GM12878 (cell line): Measurements from ENCODE around the gene DCAF15.

ENCODE experiments used
- E2F4 ChIP-seq: IDR thresholded peaks from 2 replicates; pipeline ENCODE4 v1.6.1; 2012; ENCODE audit warnings: low read depth, low read length, improper control_type of control experiment
- JUNB ChIP-seq: IDR thresholded peaks from 2 replicates; pipeline ENCODE4 v1.6.1; 2016; ENCODE audit warnings: antibody characterized with exemption, mild to moderate bottlenecking
- MXI1 ChIP-seq: fragments of 150-350 bp; IDR thresholded peaks from 2 replicates; pipeline ENCODE4 v1.6.1; 2011; ENCODE audit warnings: low read depth, mild to moderate bottlenecking, inconsistent platforms, low read length, improper control_type of control experiment
- NBN ChIP-seq: fragments of 450-650 bp; IDR thresholded peaks from 2 replicates; pipeline ENCODE4 v1.6.1; 2016
- POLR2AphosphoS5 ChIP-seq: IDR thresholded peaks from 2 replicates; pipeline ENCODE4 v1.6.1; 2011; ENCODE audit warnings: mild to moderate bottlenecking, low read length, inconsistent platforms
- RAD21 ChIP-seq: IDR thresholded peaks from 2 replicates; pipeline ENCODE4 v1.6.1; 2011; ENCODE audit warnings: mild to moderate bottlenecking, low read depth, low read length, moderate library complexity; ENCODE audit not compliant: insufficient read depth
- TAF1 ChIP-seq: IDR thresholded peaks from 2 replicates; pipeline ENCODE4 v1.6.1; 2011; ENCODE audit warnings: mild to moderate bottlenecking, low read depth, low read length, borderline replicate concordance
- ZNF24 ChIP-seq: fragments of 450-650 bp; IDR thresholded peaks from 2 replicates; pipeline ENCODE4 v1.6.1; 2017; ENCODE audit warnings: antibody characterized with exemption, mild to moderate bottlenecking
- TF ChIP-seq, protein P1 (sequence below), 3 experiments: IDR thresholded peaks in 2 of 3; conservative IDR thresholded peaks in 1 of 3; 2 replicates each; pipeline ENCODE4 v1.5.1; 2011; ENCODE audit warnings: low read depth in 3 of 3, low read length in 3 of 3, mild to moderate bottlenecking in 3 of 3, control low read depth in 2 of 3, moderate library complexity in 2 of 3, inconsistent platforms in 1 of 3, mixed read lengths in 1 of 3; ENCODE audit not compliant: control insufficient read depth in 2 of 3, insufficient read depth in 1 of 3; ENCODE audit errors: extremely low read depth in 1 of 3

- no peak for TF ChIP-seq TAF1
- no peak for TF ChIP-seq NBN
- no peak for TF ChIP-seq RAD21
- no peak for TF ChIP-seq E2F4
- TF ChIP-seq, protein P1, sequence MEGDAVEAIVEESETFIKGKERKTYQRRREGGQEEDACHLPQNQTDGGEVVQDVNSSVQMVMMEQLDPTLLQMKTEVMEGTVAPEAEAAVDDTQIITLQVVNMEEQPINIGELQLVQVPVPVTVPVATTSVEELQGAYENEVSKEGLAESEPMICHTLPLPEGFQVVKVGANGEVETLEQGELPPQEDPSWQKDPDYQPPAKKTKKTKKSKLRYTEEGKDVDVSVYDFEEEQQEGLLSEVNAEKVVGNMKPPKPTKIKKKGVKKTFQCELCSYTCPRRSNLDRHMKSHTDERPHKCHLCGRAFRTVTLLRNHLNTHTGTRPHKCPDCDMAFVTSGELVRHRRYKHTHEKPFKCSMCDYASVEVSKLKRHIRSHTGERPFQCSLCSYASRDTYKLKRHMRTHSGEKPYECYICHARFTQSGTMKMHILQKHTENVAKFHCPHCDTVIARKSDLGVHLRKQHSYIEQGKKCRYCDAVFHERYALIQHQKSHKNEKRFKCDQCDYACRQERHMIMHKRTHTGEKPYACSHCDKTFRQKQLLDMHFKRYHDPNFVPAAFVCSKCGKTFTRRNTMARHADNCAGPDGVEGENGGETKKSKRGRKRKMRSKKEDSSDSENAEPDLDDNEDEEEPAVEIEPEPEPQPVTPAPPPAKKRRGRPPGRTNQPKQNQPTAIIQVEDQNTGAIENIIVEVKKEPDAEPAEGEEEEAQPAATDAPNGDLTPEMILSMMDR (IDR thresholded peaks at IDR 0.05 in 2 of 3, conservative IDR thresholded peaks at IDR 0.05 in 1 of 3; ENCODE audit: control insufficient read depth in 2 of 3, extremely low read depth in 1 of 3, insufficient read depth in 1 of 3, low read depth in 3 of 3, low read length in 3 of 3): no peak
- TF ChIP-seq POLR2AphosphoS5: no peak
- no peak for TF ChIP-seq JUNB
- no peak for TF ChIP-seq ZNF24
- no peak for TF ChIP-seq MXI1
Observed at GRCh38 chr19:13981988-13982501, 29.7 kb downstream of the DCAF15 start.
